ENCODE results near the gene PODN.

GRCh38 chr1:53024117-53024516 lies 37.9 kb upstream of the PODN start:
- no peak for TF ChIP-seq CTCF (IDR thresholded peaks at IDR 0.05)
- TF ChIP-seq POLR2A (IDR thresholded peaks at IDR 0.05) = no peak

Data from esophagus squamous epithelium (tissue), 4 donors.